GM10266 (cell line): ENCODE measurements around the gene GALNT10.

Experiments used
- DNase-seq: peaks from one replicate; pipeline ENCODE4 v3.0.0; 2012; ENCODE audit errors: extremely low spot score
- CTCF ChIP-seq: IDR thresholded peaks from 2 replicates; pipeline ENCODE4 v1.5.1; 2012; ENCODE audit warnings: mild to moderate bottlenecking, low read depth; ENCODE audit not compliant: control insufficient read depth, insufficient read depth; ENCODE audit errors: missing control alignments

The GALNT10 gene

DNA sequence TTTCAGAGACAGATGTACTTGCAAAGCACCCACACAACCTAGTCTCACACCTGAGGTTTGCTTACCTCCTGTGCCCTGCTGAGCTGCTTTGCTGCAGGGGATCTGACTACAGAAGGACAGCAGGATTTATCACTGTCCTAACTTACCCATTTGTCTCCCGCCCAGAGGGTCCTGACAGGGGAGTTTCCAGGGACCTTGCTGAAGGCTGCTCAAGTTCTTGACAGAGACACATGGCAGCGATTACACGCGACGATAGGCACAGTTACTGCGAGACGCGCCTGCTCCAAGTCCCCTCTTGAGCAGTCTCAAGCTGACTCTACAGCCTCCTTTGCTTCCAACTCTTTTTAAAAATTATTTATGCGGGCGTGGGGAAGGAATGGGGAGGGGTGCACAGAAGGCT lies 24.6 kb upstream of the GALNT10 start:
- no peak for DNase-seq
- TF ChIP-seq CTCF: no peak

DNA sequence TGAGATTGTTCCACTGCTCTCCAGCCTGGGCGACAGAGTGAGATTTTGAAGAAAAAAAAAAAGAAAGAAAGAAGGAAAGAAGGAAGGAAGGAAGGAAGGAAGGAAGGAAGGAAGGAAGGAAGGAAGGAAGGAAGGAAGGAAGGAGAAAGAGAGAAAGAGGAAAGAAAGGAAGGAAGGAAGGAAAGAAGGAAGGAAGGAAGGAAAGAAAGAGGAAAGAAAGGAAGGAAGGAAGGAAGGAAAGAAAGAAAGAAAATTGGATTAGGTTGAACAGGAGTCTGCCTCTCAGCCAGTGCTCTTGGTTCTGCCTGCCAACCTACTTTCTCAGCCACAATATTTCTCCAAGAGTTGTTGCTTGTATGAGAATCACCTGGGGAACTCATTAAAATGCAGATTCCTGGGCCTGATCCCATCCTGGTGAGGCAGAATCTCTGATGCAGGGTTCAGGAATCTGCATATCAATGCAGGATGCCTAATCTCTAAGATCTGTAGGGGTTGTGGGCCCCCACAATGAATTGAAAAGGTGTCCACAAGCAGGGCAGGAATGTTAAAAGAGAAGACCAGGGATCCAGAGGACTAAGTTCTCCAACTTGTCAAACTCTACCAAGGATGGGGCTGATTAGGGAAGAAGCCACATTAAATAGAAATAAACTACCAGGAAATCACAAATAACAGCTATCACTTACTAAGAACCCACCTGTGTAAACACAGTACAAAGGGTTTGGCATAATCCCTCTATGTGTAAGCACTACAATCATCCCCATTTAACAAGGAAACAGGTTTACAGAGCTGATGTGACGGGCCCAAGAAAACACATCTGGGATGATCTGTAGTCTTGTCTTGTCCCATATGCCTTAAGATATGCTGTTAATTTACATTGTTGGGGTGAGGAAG lies 23.4 kb upstream of the GALNT10 start:
- TF ChIP-seq CTCF: no peak
- DNase-seq: no peak

DNA sequence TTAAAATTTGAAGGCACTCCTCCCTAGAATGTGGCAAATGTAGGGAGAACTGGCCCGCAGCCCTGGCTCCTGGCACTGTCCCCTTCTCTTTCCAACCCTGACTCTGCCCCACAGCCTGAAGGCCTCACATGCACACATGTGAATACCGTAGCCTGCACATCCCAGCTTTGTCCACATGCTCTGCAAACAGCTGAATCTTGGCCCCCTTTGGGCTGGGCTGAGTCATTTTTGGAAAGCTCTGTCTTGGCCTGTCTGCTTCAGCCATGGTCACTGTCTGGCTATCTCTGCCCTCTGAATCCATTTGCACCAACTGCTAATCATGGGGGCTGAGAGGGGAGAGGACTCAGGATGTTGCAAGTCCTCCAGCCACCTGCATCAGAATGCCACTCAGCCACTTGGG lies 22.1 kb upstream of the GALNT10 start:
- DNase-seq: no peak
- no peak for TF ChIP-seq CTCF

GRCh38 chr5:154172785-154173184 lies 17.7 kb upstream of the GALNT10 start:
- DNase-seq: no peak
- no peak for TF ChIP-seq CTCF

GRCh38 chr5:154174091-154174490 lies 16.4 kb upstream of the GALNT10 start:
- no peak for TF ChIP-seq CTCF
- no peak for DNase-seq

DNA sequence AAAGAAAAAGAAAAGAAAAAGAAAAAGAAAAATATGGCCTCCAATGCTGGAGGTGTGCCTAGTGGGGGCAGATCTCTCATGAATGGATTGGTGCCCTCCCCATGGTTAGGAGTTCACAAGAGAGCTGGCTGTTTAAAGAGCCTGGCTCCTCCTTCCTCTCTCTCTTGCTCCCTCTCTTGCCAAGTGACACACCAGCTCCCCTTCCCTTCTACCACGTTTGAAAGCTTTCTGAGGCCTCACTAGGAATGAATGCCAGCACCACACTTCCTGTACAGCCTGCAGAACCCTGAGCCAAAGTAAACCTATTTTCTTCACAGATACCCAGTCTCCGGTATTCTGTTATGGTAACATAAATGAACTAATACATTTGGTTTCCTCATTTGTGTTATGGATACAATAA lies 14.4 kb upstream of the GALNT10 start:
- DNase-seq: no peak

More for the DNA sequence above, 14.4 kb upstream of the GALNT10 start:
- no peak for TF ChIP-seq CTCF
